GM21717 (cell line): ENCODE results near the gene NEXMIF.
"Not testable (repeated sequence)": the region's sequence is repeated elsewhere in the genome, so short reads cannot be mapped to it uniquely, and the experiment has no call there.

Experiments used
- ATAC-seq: cut with Tn5 transposase; IDR thresholded peaks from one replicate; pipeline ENCODE4 v1.9.1; 2021; ENCODE audit warnings: mild to moderate bottlenecking, moderate library complexity; ENCODE audit not compliant: unreplicated experiment

Gene NEXMIF

GRCh38 chrX:74925225-74926088 is at the start of gene NEXMIF:
NEXMIF (minus strand) TSS chrX:74925452.
- peak; percentile 56 for ATAC-seq

- not testable (repeated sequence) for ATAC-seq
These were observed 36.7 kb upstream of the NEXMIF start for GRCh38 chrX:74961962-74962361.

GRCh38 chrX:74949717-74950116 is 24.5 kb upstream of the NEXMIF start:
- no peak for ATAC-seq

- no peak for ATAC-seq
These were observed 15.2 kb upstream of the NEXMIF start for GRCh38 chrX:74940414-74940813.

GRCh38 chrX:74931214-74931613 is 6.0 kb upstream of the NEXMIF start:
- ATAC-seq = no peak

GRCh38 chrX:74924449-74925224 is 615 bp downstream of the NEXMIF start:
- peak; percentile 54 for ATAC-seq

- ATAC-seq = no peak
These were observed 1.3 kb downstream of the NEXMIF start for GRCh38 chrX:74923942-74924448.

- peak; percentile 81 for ATAC-seq
These were observed 2.2 kb downstream of the NEXMIF start for GRCh38 chrX:74922922-74923543.

GRCh38 chrX:74911494-74911893 is 13.8 kb downstream of the NEXMIF start:
- no peak for ATAC-seq

- no peak for ATAC-seq
These were observed 18.8 kb downstream of the NEXMIF start for GRCh38 chrX:74906417-74906816.

GRCh38 chrX:74902806-74903205 is 22.4 kb downstream of the NEXMIF start:
- ATAC-seq = no peak

- ATAC-seq = no peak
These were observed 32.7 kb downstream of the NEXMIF start for GRCh38 chrX:74892561-74892960.

- peak; percentile 73 for ATAC-seq
These were observed 34.4 kb downstream of the NEXMIF start for GRCh38 chrX:74890676-74891430.

- not testable (repeated sequence) for ATAC-seq
These were observed 42.9 kb downstream of the NEXMIF start for GRCh38 chrX:74882383-74882782.

- no peak for ATAC-seq
These were observed 59.5 kb downstream of the NEXMIF start for GRCh38 chrX:74865725-74866124.

- no peak for ATAC-seq
These were observed 72.0 kb downstream of the NEXMIF start for GRCh38 chrX:74853255-74853654.

- ATAC-seq = no peak
These were observed 89.7 kb downstream of the NEXMIF start for GRCh38 chrX:74835566-74835965.

GRCh38 chrX:74819797-74820196 is 105.5 kb downstream of the NEXMIF start:
- ATAC-seq = not testable (repeated sequence)

- ATAC-seq = no peak
These were observed 110.6 kb downstream of the NEXMIF start for GRCh38 chrX:74814681-74815080.

- ATAC-seq = no peak
These were observed 120.7 kb downstream of the NEXMIF start for GRCh38 chrX:74804574-74804973.

GRCh38 chrX:74800062-74800461 is 125.2 kb downstream of the NEXMIF start:
- ATAC-seq = no peak
